GM18508 (cell line): Measurements from ENCODE around the gene TCTN3.
"Not testable (repeated sequence)": the region's sequence is repeated elsewhere in the genome, so short reads cannot be mapped to it uniquely, and the experiment has no call there.

Source experiments
- ATAC-seq: cut with Tn5 transposase; IDR thresholded peaks from one replicate; pipeline ENCODE4 v1.9.1; 2021; ENCODE audit warnings: moderate number of reproducible peaks; ENCODE audit not compliant: insufficient read depth, unreplicated experiment

TCTN3 gene

GRCh38 chr10:95693668-95694534 lies at the start of gene TCTN3:
Gene TCTN3, minus strand, starts transcription at chr10:95693927. Its CDS starts 28 bp downstream, at chr10:95693899.
- ATAC-seq: peak; percentile 93

- no peak for ATAC-seq
Observed at GRCh38 chr10:95742962-95743535, 49.3 kb upstream of the TCTN3 start.

- no peak for ATAC-seq
Observed at GRCh38 chr10:95742485-95742884, 48.8 kb upstream of the TCTN3 start.

- peak; percentile 54 for ATAC-seq
Observed at GRCh38 chr10:95741807-95742467, 48.2 kb upstream of the TCTN3 start.

GRCh38 chr10:95739056-95739455 lies 45.3 kb upstream of the TCTN3 start:
- no peak for ATAC-seq

GRCh38 chr10:95732907-95733306 lies 39.2 kb upstream of the TCTN3 start:
- ATAC-seq: not testable (repeated sequence)

GRCh38 chr10:95730233-95730632 lies 36.5 kb upstream of the TCTN3 start:
- no peak for ATAC-seq

GRCh38 chr10:95729323-95730055 lies 35.8 kb upstream of the TCTN3 start:
- no peak for ATAC-seq

GRCh38 chr10:95728526-95728925 lies 34.8 kb upstream of the TCTN3 start:
- no peak for ATAC-seq

- ATAC-seq: not testable (repeated sequence)
Observed at GRCh38 chr10:95722496-95722895, 28.8 kb upstream of the TCTN3 start.

- ATAC-seq: not testable (repeated sequence)
Observed at GRCh38 chr10:95720745-95721144, 27.0 kb upstream of the TCTN3 start.

- ATAC-seq: no peak
Observed at GRCh38 chr10:95716866-95717265, 23.1 kb upstream of the TCTN3 start.

GRCh38 chr10:95716466-95716865 lies 22.7 kb upstream of the TCTN3 start:
- ATAC-seq: no peak

GRCh38 chr10:95711492-95711891 lies 17.8 kb upstream of the TCTN3 start:
- ATAC-seq: no peak

- ATAC-seq: no peak
Observed at GRCh38 chr10:95706990-95707389, 13.3 kb upstream of the TCTN3 start.

GRCh38 chr10:95706573-95706972 lies 12.8 kb upstream of the TCTN3 start:
- ATAC-seq: no peak

- ATAC-seq: no peak
Observed at GRCh38 chr10:95698415-95698814, 4.7 kb upstream of the TCTN3 start.

GRCh38 chr10:95697429-95697828 lies 3.7 kb upstream of the TCTN3 start:
- no peak for ATAC-seq

- no peak for ATAC-seq
Observed at GRCh38 chr10:95694665-95695064, 938 bp upstream of the TCTN3 start.

GRCh38 chr10:95693071-95693667 lies 558 bp downstream of the TCTN3 start:
- ATAC-seq: no peak
